OCI-LY7 (cell line): ENCODE results near the gene KRT16. TPM values are rescaled to one million over a fixed set of nuclear protein-coding genes. Genes with fewer than 3 reads are reported as not detected.
"Not testable (repeated sequence)": the region's sequence is repeated elsewhere in the genome, so short reads cannot be mapped to it uniquely, and the experiment has no call there.

Source experiments
- BruUV-seq: library from RNA; stranded (reverse); fragments of 400-500 nt; replicated peaks from 2 replicates; lab custom pipeline; 2021; lab: Mats Ljungman, UMichigan
- CTCF ChIA-PET: fragments of 300-600 bp; sonication (Branson Sonifier 250); formaldehyde crosslinking; loops from one replicate; lab custom pipeline; 2022; ENCODE audit warnings: antibody characterized with exemption; ENCODE audit not compliant: unreplicated experiment; lab: Charles Lee
- POLR2A ChIA-PET: fragments of 300-600 bp; sonication (Branson Sonifier 250); formaldehyde crosslinking; loops from one replicate; lab custom pipeline; 2022; ENCODE audit warnings: antibody characterized with exemption; lab: Charles Lee
- DNase-seq: peaks from one replicate; pipeline ENCODE4 v3.0.0-alpha.2; 2015; ENCODE audit warnings: low spot score
- H2AFZ ChIP-seq: fragments of 200-600 bp; sonication (generic), shearing (Covaris generic); 2 replicates; pipeline ENCODE4 v1.6.1; 2014; ENCODE audit warnings: mild to moderate bottlenecking, antibody characterized with exemption, low read length, moderate library complexity
- H3K27ac ChIP-seq: fragments of 200-600 bp; sonication (generic); 2 replicates; pipeline ENCODE4 v1.5.1; 2014; ENCODE audit warnings: mixed run types, low read depth, mild to moderate bottlenecking, moderate library complexity, low read length, inconsistent platforms; ENCODE audit not compliant: poor library complexity, severe bottlenecking
- H3K36me3 ChIP-seq: fragments of 200-600 bp; sonication (generic); 2 replicates; pipeline ENCODE4 v1.6.1; 2014; ENCODE audit warnings: mild to moderate bottlenecking, antibody characterized with exemption, low read length, moderate library complexity, mixed read lengths; ENCODE audit not compliant: insufficient read depth
- H3K4me1 ChIP-seq: fragments of 200-600 bp; sonication (generic); 2 replicates; pipeline ENCODE4 v1.5.1; 2014; ENCODE audit warnings: mild to moderate bottlenecking, low read length; ENCODE audit not compliant: insufficient read depth, poor library complexity, severe bottlenecking
- H3K4me2 ChIP-seq: fragments of 200-600 bp; sonication (generic); 2 replicates; pipeline ENCODE4 v1.6.1; 2014; ENCODE audit warnings: mild to moderate bottlenecking, low read length
- H3K4me3 ChIP-seq: fragments of 200-600 bp; sonication (generic); 2 replicates; pipeline ENCODE4 v1.5.1; 2014; ENCODE audit warnings: mild to moderate bottlenecking, low read depth, low read length; ENCODE audit not compliant: poor library complexity, severe bottlenecking
- H3K79me2 ChIP-seq: fragments of 200-600 bp; sonication (generic); 2 replicates; pipeline ENCODE4 v1.6.1; 2016; ENCODE audit warnings: low read depth, mild to moderate bottlenecking, low read length, moderate library complexity, mixed read lengths; ENCODE audit not compliant: insufficient read depth
- H3K9me2 ChIP-seq: fragments of 200-600 bp; sonication (generic); 2 replicates; pipeline ENCODE4 v1.6.1; 2016; ENCODE audit warnings: mild to moderate bottlenecking, low read length, mixed read lengths; ENCODE audit not compliant: insufficient read depth
- H3K9me3 ChIP-seq: fragments of 200-600 bp; sonication (generic); 2 replicates; pipeline ENCODE4 v1.6.1; 2014; ENCODE audit warnings: mild to moderate bottlenecking, mixed run types, low read length, mixed read lengths
- H4K20me1 ChIP-seq: fragments of 200-600 bp; sonication (generic); 2 replicates; pipeline ENCODE4 v1.6.1; 2014; ENCODE audit warnings: mild to moderate bottlenecking, antibody characterized with exemption, low read length, moderate library complexity, mixed read lengths; ENCODE audit not compliant: insufficient read depth
- CTCF ChIP-seq: fragments of 200-600 bp; sonication (generic); conservative IDR thresholded peaks from 2 replicates; pipeline ENCODE4 v1.5.1; 2014; ENCODE audit warnings: mild to moderate bottlenecking, antibody characterized with exemption, low read length, moderate library complexity, mixed read lengths
- EZH2phosphoT487 ChIP-seq: fragments of 200-600 bp; sonication (generic); IDR thresholded peaks from 2 replicates; pipeline ENCODE4 v1.6.1; 2018; ENCODE audit warnings: low read depth, borderline replicate concordance, mild to moderate bottlenecking, mixed run types, antibody characterized with exemption, low read length, moderate library complexity, mixed read lengths
- intact Hi-C: fragments of 100-400 bp; cut with micrococcal nuclease; formaldehyde crosslinking; loops from one replicate; pipeline ENCODE4 v1.10.0; 2022; ENCODE audit not compliant: unreplicated experiment
- total RNA-seq, 2 experiments: library from RNA; depleted of rRNA in 1 of 2; stranded (reverse); fragments of >200 nt in 1 of 2; shearing (Covaris generic) in 1 of 2; gene quantifications; 2 replicates each; pipeline ENCODE4 v1.2.3, GENCODE V29; 2014 to 2022

KRT16 gene
- total RNA-seq, 2 experiments from 2014 or later: not detected

- Histone ChIP-seq H3K27ac (no peak overlapping the region), H4K20me1 (no peaks in the 10 kb centered on the region), H3K4me2 (no peak overlapping the region), H3K79me2 (no peaks in the 10 kb centered on the region), H3K9me3 (no peaks in the 10 kb centered on the region), H3K4me3 (no peak overlapping the region), H3K4me1 (no peaks in the 10 kb centered on the region), H3K36me3 (no peaks in the 10 kb centered on the region), H3K9me2 (no peaks in the 10 kb centered on the region), H2AFZ (no peak overlapping the region)
- intact Hi-C loops: no loop called here
- DNase-seq: no peak
- ChIA-PET CTCF (no interaction called here), POLR2A (interaction anchor here (0.5 kb wide), 1 partner anchor 35 kb away, joined by 3 read pairs; no protein-coding TSS in a partner anchor)
- no peak for TF ChIP-seq CTCF
- TF ChIP-seq EZH2phosphoT487: no peak
- BruUV-seq: no TSS peak
These were observed 14.9 kb upstream of the KRT16 start for GRCh38 chr17:41627316-41628072.

GRCh38 chr17:41626914-41627295 lies 14.3 kb upstream of the KRT16 start:
- intact Hi-C loops, H2AFZ ChIP-seq, H3K9me3 ChIP-seq, H3K4me2 ChIP-seq, DNase-seq, BruUV-seq, H3K9me2 ChIP-seq, H3K4me3 ChIP-seq, H3K4me1 ChIP-seq, H3K36me3 ChIP-seq, POLR2A ChIA-PET, CTCF ChIA-PET, H3K27ac ChIP-seq, H3K79me2 ChIP-seq, H4K20me1 ChIP-seq: not testable (repeated sequence)

- H3K4me3 ChIP-seq, POLR2A ChIA-PET, H2AFZ ChIP-seq, H3K79me2 ChIP-seq, H3K36me3 ChIP-seq, intact Hi-C loops, DNase-seq, H3K9me2 ChIP-seq, H3K4me2 ChIP-seq, CTCF ChIA-PET, H4K20me1 ChIP-seq, BruUV-seq, H3K4me1 ChIP-seq, H3K9me3 ChIP-seq, H3K27ac ChIP-seq: not testable (repeated sequence)
These were observed 13.7 kb upstream of the KRT16 start for GRCh38 chr17:41626028-41626913.
